GM23338 (cell line): ENCODE results near the gene EXOC6. TPM values are rescaled to one million over a fixed set of nuclear protein-coding genes. Genes with fewer than 3 reads are reported as not detected.

Experiments used
- ATAC-seq: fragments of 200-7000 bp; cut with Tn5 transposase; 3 replicates; pipeline ENCODE4 v1.9.1; 2020
- DNase-seq: peaks from one replicate; pipeline ENCODE4 v3.0.0-alpha.2; 2015; ENCODE audit warnings: low spot score
- H2AFZ ChIP-seq: fragments of 200-600 bp; sonication (generic); 2 replicates; pipeline ENCODE4 v1.8.0; 2016; ENCODE audit warnings: antibody characterized with exemption, mild to moderate bottlenecking, moderate library complexity
- H3F3A ChIP-seq: fragments of 200-600 bp; sonication (generic); replicated peaks from 2 replicates; pipeline ENCODE4 v1.8.0; 2017; ENCODE audit warnings: antibody characterized with exemption, mixed run types, low read depth
- H3K27ac ChIP-seq: fragments of 200-600 bp; sonication (generic); 2 replicates; pipeline ENCODE4 v1.6.1; 2016; ENCODE audit warnings: low read depth
- H3K27me3 ChIP-seq: fragments of 200-600 bp; sonication (generic); 2 replicates; pipeline ENCODE4 v1.8.0; 2016; ENCODE audit warnings: mild to moderate bottlenecking, mixed run types, moderate library complexity; ENCODE audit not compliant: insufficient read depth
- H3K36me3 ChIP-seq: fragments of 200-600 bp; sonication (generic); 2 replicates; pipeline ENCODE4 v1.8.0; 2016; ENCODE audit warnings: mild to moderate bottlenecking; ENCODE audit not compliant: insufficient read depth
- H3K4me1 ChIP-seq: fragments of 200-600 bp; sonication (generic); 2 replicates; pipeline ENCODE4 v1.8.0; 2016; ENCODE audit warnings: mild to moderate bottlenecking, moderate library complexity; ENCODE audit not compliant: insufficient read depth
- H3K4me2 ChIP-seq: fragments of 200-600 bp; sonication (generic); 2 replicates; pipeline ENCODE4 v1.7.1; 2017; ENCODE audit warnings: mixed run types
- H3K4me3 ChIP-seq: fragments of 200-600 bp; sonication (generic); 2 replicates; pipeline ENCODE4 v1.6.1; 2016; ENCODE audit warnings: mixed run types
- H3K79me2 ChIP-seq: fragments of 200-600 bp; sonication (generic); replicated peaks from 2 replicates; pipeline ENCODE4 v1.8.0; 2017; ENCODE audit warnings: mild to moderate bottlenecking; ENCODE audit not compliant: insufficient read depth
- H3K9me2 ChIP-seq: fragments of 200-600 bp; sonication (generic); 2 replicates; pipeline ENCODE4 v1.8.0; 2017; ENCODE audit not compliant: insufficient read depth
- H4K20me1 ChIP-seq: fragments of 200-600 bp; sonication (generic); replicated peaks from 2 replicates; pipeline ENCODE4 v1.8.0; 2017; ENCODE audit warnings: mild to moderate bottlenecking; ENCODE audit not compliant: insufficient read depth
- H3K27ac Mint-ChIP-seq: 2 replicates; pipeline ENCODE4 v1.8.0; 2020; ENCODE audit warnings: inconsistent platforms, mild to moderate bottlenecking, moderate library complexity, mixed read lengths
- H3K27me3 Mint-ChIP-seq: 3 replicates; pipeline ENCODE4 v1.8.0; 2022; ENCODE audit warnings: low read depth, mild to moderate bottlenecking, moderate library complexity, mixed read lengths, inconsistent platforms; ENCODE audit not compliant: insufficient read depth, poor library complexity
- H3K36me3 Mint-ChIP-seq: 3 replicates; pipeline ENCODE4 v1.8.0; 2021; ENCODE audit warnings: low read depth, mild to moderate bottlenecking, inconsistent platforms, moderate library complexity, mixed read lengths
- H3K4me1 Mint-ChIP-seq: 3 replicates; pipeline ENCODE4 v1.8.0; 2020; ENCODE audit warnings: mild to moderate bottlenecking, inconsistent platforms, mixed read lengths
- H3K4me3 Mint-ChIP-seq: 3 replicates; pipeline ENCODE4 v1.8.0; 2021; ENCODE audit warnings: moderate library complexity, mild to moderate bottlenecking, inconsistent platforms, mixed read lengths
- H3K9me3 Mint-ChIP-seq: 3 replicates; pipeline ENCODE4 v1.8.0; 2020; ENCODE audit warnings: moderate library complexity, mild to moderate bottlenecking, inconsistent platforms, mixed read lengths
- CREB1 ChIP-seq: fragments of 250-450 bp; sonication (Bioruptor Pico); IDR thresholded peaks from 2 replicates; pipeline ENCODE4 v1.5.0; 2020; ENCODE audit warnings: low read depth, mild to moderate bottlenecking, moderate library complexity
- POLR2AphosphoS5 ChIP-seq: IDR thresholded peaks from 2 replicates; pipeline ENCODE4 v1.6.1; 2016; ENCODE audit warnings: antibody characterized with exemption, low read depth
- ZNF114 ChIP-seq: fragments of 250-450 bp; sonication (Bioruptor Pico); IDR thresholded peaks from 2 replicates; pipeline ENCODE4 v1.5.0; 2020; ENCODE audit warnings: mild to moderate bottlenecking, moderate library complexity
- polyA plus RNA-seq: library from polyadenylated mRNA; unstranded; fragments of >200 nt; fragmentation: Nextera tagmentation; extraction: Ambion mirVana; gene quantifications from 2 replicates; pipeline ENCODE4 v1.2.1, GENCODE V29; 2016
- total RNA-seq: library from RNA; depleted of rRNA; stranded (reverse); fragments of >200 nt; shearing (Covaris generic); gene quantifications from 2 replicates; pipeline ENCODE4 v1.2.3, GENCODE V29; 2014
- TF ChIP-seq, protein P1 (sequence below): fragments of 250-450 bp; sonication (Bioruptor Pico); IDR thresholded peaks from 2 replicates; pipeline ENCODE4 v1.5.0; 2020; ENCODE audit warnings: mild to moderate bottlenecking, moderate library complexity
- TF ChIP-seq, protein P2 (sequence below), 2 experiments: fragments of 200-600 bp in 1 of 2; sonication (generic) in 1 of 2; conservative IDR thresholded peaks; 2 replicates each; pipeline versions ENCODE4 v1.5.1 to v1.6.1; 2016 to 2017; ENCODE audit warnings: antibody characterized with exemption in 2 of 2, low read depth in 2 of 2, mild to moderate bottlenecking in 2 of 2, moderate library complexity in 1 of 2

EXOC6 gene
- total and polyA plus RNA-seq, 2 experiments from 2014 or later, result 5.0 to 6.0 TPM

GRCh38 chr10:92813979-92814378 is 34.3 kb upstream of the EXOC6 start (continued):
- TF ChIP-seq, protein P1, sequence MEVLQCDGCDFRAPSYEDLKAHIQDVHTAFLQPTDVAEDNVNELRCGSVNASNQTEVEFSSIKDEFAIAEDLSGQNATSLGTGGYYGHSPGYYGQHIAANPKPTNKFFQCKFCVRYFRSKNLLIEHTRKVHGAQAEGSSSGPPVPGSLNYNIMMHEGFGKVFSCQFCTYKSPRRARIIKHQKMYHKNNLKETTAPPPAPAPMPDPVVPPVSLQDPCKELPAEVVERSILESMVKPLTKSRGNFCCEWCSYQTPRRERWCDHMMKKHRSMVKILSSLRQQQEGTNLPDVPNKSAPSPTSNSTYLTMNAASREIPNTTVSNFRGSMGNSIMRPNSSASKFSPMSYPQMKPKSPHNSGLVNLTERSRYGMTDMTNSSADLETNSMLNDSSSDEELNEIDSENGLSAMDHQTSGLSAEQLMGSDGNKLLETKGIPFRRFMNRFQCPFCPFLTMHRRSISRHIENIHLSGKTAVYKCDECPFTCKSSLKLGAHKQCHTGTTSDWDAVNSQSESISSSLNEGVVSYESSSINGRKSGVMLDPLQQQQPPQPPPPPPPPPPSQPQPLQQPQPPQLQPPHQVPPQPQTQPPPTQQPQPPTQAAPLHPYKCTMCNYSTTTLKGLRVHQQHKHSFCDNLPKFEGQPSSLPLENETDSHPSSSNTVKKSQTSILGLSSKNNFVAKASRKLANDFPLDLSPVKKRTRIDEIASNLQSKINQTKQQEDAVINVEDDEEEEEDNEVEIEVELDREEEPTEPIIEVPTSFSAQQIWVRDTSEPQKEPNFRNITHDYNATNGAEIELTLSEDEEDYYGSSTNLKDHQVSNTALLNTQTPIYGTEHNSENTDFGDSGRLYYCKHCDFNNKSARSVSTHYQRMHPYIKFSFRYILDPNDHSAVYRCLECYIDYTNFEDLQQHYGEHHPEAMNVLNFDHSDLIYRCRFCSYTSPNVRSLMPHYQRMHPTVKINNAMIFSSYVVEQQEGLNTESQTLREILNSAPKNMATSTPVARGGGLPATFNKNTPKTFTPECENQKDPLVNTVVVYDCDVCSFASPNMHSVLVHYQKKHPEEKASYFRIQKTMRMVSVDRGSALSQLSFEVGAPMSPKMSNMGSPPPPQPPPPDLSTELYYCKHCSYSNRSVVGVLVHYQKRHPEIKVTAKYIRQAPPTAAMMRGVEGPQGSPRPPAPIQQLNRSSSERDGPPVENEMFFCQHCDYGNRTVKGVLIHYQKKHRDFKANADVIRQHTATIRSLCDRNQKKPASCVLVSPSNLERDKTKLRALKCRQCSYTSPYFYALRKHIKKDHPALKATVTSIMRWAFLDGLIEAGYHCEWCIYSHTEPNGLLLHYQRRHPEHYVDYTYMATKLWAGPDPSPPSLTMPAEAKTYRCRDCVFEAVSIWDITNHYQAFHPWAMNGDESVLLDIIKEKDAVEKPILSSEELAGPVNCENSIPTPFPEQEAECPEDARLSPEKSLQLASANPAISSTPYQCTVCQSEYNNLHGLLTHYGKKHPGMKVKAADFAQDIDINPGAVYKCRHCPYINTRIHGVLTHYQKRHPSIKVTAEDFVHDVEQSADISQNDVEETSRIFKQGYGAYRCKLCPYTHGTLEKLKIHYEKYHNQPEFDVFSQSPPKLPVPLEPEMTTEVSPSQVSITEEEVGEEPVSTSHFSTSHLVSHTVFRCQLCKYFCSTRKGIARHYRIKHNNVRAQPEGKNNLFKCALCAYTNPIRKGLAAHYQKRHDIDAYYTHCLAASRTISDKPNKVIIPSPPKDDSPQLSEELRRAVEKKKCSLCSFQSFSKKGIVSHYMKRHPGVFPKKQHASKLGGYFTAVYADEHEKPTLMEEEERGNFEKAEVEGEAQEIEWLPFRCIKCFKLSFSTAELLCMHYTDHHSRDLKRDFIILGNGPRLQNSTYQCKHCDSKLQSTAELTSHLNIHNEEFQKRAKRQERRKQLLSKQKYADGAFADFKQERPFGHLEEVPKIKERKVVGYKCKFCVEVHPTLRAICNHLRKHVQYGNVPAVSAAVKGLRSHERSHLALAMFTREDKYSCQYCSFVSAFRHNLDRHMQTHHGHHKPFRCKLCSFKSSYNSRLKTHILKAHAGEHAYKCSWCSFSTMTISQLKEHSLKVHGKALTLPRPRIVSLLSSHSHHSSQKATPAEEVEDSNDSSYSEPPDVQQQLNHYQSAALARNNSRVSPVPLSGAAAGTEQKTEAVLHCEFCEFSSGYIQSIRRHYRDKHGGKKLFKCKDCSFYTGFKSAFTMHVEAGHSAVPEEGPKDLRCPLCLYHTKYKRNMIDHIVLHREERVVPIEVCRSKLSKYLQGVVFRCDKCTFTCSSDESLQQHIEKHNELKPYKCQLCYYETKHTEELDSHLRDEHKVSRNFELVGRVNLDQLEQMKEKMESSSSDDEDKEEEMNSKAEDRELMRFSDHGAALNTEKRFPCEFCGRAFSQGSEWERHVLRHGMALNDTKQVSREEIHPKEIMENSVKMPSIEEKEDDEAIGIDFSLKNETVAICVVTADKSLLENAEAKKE (CRISPR knock-in tag), result no peak
- no peak for TF ChIP-seq ZNF114 (CRISPR knock-in tag)
- TF ChIP-seq, protein P2, sequence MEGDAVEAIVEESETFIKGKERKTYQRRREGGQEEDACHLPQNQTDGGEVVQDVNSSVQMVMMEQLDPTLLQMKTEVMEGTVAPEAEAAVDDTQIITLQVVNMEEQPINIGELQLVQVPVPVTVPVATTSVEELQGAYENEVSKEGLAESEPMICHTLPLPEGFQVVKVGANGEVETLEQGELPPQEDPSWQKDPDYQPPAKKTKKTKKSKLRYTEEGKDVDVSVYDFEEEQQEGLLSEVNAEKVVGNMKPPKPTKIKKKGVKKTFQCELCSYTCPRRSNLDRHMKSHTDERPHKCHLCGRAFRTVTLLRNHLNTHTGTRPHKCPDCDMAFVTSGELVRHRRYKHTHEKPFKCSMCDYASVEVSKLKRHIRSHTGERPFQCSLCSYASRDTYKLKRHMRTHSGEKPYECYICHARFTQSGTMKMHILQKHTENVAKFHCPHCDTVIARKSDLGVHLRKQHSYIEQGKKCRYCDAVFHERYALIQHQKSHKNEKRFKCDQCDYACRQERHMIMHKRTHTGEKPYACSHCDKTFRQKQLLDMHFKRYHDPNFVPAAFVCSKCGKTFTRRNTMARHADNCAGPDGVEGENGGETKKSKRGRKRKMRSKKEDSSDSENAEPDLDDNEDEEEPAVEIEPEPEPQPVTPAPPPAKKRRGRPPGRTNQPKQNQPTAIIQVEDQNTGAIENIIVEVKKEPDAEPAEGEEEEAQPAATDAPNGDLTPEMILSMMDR (conservative IDR thresholded peaks at IDR 0.05; ENCODE audit: low read depth in 2 of 2), result no peak

DNA sequence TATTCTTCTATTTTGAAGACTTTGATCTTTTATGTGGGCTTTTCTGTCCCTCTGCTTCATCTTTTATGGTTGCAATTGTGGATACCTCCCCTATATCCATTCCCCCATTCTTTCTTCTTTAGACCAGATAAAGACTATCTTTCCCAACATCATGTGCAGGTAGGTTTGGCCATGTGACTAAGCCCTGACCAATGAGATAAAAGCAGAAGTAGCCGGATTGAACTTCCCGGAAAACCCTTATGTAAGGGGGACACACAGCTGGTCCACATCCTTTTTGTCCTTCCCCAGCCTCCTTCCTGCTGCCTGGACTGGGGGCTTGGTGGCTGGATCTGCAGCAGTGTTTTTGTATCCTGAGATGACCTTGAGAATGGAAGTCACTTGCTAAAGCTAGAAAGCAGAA is 33.5 kb upstream of the EXOC6 start:
- H3K27ac ChIP-seq, result no peak overlapping the region
- no peaks in the 10 kb centered on the region for H3K36me3 Mint-ChIP-seq
- H3K27me3 ChIP-seq, result no peaks in the 10 kb centered on the region
- H3K4me3 ChIP-seq, result no peak overlapping the region
- H3K36me3 ChIP-seq, result no peaks in the 10 kb centered on the region
- no peaks in the 10 kb centered on the region for H3K4me1 ChIP-seq
- no peak overlapping the region for H2AFZ ChIP-seq
- no peak for DNase-seq
- H3K4me2 ChIP-seq, result no peak overlapping the region
- no peaks in the 10 kb centered on the region for H3K79me2 ChIP-seq
- H3K27me3 Mint-ChIP-seq, result peaks cover 2% of the 10 kb centered on the region
- H3K27ac Mint-ChIP-seq, result no peak overlapping the region
- no peaks in the 10 kb centered on the region for H3K9me3 Mint-ChIP-seq
- ATAC-seq, result no peak
- 0 out of 2 replicates have a peak, but pooled peaks cover 10% of the 10 kb centered on the region for H3K9me2 ChIP-seq
- no peaks in the 10 kb centered on the region for H3K4me1 Mint-ChIP-seq
- H3F3A ChIP-seq, result no peaks in the 10 kb centered on the region
- no peak overlapping the region for H3K4me3 Mint-ChIP-seq
- no peaks in the 10 kb centered on the region for H4K20me1 ChIP-seq
- TF ChIP-seq POLR2AphosphoS5 (no peak), CREB1 (no peak)
- TF ChIP-seq, protein P1 (CRISPR knock-in tag), result no peak
